Measurements from ENCODE around the gene MACF1.
A peak's percentile ranks its signal among the peaks of the same experiment; 100 is the strongest.

Gene MACF1

DNA sequence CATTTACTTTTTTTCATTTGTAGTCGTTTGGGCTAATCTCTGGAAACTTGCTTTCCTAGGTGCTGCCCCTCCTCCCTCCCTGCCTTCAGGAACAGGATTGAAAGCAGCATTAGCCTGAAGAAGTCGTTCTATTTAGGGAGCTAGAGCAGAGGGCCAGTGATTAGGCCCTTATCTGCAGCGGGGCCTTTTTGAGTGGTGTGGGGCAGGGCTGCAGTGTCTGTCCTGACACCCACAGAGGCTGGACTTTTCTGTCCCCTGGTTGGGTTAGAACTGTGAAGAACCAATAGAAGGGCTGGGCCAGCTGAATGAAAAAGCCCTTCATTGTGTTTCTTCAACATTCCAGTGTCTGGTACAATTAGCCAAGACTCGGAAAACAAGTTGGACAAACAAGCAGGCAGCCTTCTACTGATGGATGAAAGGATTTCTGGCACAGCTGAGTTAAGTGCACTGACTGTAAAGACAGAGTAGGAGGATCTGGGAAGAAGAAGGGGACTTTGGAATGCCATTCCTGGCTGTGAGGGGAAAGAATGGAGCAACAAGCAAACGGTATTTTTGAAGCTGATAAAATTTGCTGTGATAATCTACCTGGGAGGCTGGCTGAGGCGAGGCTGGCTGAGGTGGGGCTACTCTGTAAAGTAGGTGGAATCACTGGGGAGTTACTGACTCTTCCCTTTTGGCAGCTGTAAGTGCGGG is 9.7 kb downstream of the MACF1 start:
- no peak for DNase-seq

DNA sequence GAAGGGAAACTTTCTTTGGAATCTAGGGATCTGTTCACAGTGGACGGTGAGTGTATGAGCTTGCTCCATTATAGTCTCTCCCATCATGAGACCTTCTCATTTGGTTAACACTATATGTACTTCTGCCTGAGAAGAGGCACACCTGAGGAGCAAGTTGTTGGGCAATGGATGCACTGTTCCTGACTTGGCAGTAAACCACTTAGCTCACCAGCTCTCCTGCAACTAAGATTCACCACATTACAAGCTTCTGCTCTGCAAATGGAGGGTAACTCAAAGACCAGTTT is 10.2 kb downstream of the MACF1 start:
- DNase-seq = no peak

DNA sequence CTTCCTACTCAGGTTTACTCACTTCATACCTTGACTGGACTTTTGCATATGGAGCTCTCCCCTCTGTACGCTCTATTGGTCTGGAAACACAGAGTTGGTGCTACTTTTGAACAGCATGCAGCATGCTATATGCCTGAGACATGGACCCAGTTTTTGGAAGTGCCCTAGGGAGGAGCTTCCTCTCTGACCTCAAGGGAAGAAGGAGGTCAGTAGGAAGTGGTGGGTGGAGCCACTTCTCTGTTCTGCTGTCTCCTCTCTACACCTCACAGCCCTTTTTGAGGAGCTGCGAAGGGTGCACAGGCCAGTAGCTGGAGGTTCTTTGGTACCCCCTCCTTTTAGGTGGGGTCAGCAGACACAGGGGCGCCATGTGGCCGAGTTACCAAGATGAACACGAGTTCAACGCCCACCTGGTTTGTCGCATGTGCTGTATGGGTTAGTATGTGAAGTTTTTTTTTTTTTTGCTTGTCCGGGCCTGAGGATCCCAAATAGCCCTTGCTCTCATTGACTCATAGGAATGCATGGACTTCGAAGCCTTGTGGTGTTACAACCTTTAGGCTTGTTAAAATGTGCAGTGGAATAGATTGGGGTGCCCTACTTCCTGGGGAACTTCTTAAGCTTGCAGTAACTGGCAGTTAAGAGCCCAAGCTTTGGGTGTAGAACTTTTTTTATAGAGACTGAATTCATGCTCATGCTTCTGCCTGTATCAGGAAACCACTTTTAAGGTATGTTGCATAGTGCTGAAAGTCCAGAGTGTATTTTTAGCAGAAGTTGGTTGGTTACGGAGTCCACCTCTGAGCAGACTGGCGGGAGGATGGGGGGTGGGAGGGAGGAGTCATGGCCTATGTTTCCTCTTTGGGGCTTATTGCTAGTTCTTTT is 10.7 kb downstream of the MACF1 start:
- DNase-seq = peak; percentile 64

DNA sequence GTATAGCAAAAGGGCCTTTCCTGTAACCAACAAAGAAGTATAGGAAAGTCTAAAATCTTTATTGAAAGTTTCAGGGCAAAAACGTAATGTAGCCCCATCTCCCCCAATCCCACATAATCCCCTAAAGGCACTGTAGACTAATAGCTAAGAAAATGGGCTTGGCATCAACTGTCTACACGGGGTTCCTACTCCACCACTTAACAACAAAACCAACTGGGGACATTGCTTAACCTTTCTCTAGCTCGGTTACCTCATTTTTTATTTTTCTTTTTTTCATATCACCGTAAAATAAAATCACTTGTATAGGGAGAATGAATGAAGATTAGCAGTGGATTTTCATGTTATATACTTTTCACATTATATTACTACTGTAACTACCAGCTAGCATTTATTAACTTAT is 12.3 kb downstream of the MACF1 start:
- DNase-seq = no peak

GRCh38 chr1:39220891-39221870 is 16.7 kb downstream of the MACF1 start:
- DNase-seq = no peak

- DNase-seq = no peak
Observed at GRCh38 chr1:39224295-39224829, 19.9 kb downstream of the MACF1 start.

GRCh38 chr1:39226836-39227235 is 22.3 kb downstream of the MACF1 start:
- DNase-seq = no peak

- DNase-seq = no peak
Observed at GRCh38 chr1:39228252-39228651, 23.8 kb downstream of the MACF1 start.

DNA sequence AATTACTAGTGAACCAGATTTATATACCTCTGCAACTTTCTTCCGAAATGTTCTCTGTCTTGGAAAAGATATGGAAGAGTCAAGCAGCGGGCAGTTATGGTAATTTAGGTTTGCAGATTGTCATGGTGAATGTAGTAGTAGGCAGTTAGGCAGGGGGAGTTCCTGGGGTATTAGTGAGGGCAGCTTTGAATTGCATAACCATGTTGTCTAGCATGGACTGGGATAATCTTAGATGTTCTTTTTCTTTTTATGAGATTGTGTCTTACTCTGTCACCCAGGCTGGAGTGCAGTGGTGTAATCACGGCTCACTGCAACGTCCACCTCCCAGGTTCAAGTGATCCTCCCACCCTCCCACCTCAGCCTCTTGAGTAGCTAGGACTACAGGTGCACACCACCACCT is 25.0 kb downstream of the MACF1 start:
- DNase-seq = no peak

DNA sequence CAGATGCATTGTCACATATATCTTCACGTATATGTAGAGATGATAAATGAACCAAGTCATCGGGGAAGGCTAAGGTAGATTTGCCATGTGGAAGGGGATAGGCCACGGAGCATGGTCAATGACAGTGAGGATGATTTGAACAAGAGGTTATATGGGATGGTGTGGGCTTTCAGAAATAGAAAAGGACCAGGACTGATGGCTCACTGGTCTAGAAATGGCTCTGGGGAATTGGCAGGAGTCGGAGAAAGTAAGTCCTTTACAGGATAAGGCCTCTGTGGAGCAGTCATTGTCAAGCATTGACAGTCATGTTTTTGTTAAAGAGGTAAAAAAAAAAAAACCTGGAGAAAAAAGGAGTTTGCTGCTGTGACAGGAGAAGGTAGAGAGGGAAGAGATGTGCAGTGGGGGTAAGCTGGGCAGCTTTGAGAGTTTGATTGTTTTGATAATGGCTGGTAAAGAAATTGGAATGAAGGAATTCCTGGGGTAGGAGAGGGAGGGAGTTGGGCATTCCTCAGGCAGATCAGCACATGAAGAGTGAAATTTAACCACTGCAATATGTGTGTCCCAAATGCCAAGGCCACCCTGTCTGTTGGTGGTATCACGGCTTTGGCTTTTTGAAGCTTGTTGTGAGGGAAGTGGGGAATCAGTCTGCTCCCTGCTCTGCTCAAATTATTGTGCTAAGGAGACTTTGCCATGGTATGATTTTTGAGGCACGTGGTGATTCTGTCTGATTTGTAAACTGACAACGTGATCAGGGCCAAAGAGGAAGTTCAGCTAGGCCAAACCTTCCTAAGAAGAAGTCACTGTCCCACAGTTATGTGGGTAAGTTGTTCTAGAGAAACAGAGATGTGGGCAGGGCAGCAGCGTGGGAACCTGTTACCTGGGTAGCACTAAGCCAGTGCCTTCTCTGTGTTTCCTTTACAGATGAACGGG is 26.0 kb downstream of the MACF1 start:
- peak; percentile 17 for DNase-seq

DNA sequence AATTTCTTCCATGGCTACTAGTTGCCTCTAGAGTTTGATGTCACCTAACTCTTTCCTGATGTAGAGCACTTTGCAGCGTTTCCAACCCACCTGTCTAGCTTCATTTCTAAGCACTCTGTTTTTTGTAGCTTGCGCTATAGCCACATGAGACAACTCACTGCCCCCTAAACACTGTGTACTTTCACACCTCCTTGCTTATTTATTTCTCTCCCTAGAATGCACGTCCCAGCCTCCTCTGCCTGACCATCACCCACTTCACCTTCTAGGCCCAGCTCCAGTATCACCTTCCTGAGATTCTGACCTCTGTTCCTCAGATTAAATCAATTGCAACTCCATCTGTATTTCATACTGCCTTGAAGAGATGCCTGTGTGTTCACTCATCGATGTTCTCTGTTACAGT is 32.5 kb downstream of the MACF1 start:
- no peak for DNase-seq

DNA sequence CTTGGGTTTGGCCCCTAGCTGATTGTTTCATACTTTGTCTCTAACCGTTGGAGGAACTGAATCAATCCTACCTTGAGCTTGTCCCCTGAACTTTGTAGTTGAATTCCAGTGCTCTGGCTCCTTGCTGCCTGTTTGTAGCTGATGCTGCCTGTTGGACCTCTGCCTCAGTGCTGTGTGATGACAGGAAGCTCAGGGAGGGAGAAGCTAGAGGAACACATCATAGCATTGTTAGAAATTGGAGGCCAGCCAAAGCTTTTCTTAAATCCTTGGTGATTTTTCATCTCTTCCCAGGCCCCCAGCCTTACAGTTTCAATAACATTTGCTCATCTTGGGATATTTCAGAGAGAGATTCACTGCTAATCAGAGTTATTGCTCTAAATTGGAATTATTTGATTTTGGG is 34.0 kb downstream of the MACF1 start:
- DNase-seq = no peak

GRCh38 chr1:39239968-39240367 is 35.5 kb downstream of the MACF1 start:
- no peak for DNase-seq

DNA sequence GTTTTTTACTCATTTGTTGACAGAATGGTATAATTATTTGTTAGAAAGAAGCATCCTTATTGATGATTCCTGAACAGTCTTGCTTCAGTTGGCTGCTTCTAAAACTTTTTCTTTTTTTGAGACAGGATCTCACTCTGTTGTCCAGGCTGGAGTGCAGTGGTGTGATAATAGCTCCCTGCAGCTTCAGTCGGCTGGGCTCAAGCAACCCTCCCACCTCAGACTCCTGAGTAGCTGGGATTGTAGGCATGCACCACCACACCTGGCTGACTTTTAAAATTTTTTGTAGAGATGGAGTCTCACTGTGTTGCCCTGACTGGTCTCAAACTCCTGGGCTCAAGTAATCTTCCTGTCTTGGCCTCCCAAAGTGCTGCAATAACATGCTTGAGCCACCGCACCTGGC is 38.8 kb downstream of the MACF1 start:
- DNase-seq = no peak

GRCh38 chr1:39250460-39251240 is 46.2 kb downstream of the MACF1 start:
- no peak for DNase-seq

DNA sequence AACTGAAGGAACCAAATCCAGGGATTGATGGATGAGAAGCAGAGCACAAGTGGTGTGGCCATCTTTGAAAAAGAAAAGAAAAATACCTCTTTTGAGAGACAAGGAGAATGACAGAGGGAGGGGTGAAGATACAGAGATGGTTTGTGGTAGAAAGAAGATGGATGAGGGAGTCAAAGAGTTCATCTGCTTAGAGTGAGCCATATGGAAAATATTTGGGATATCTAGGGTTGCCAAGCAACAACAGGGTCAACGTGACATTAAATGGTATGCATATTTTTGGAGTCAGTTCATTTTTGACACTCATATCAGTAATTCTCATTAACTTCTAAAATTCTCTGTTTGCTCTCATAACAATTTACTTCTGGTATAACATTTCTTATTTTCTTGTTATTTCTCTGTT is 50.7 kb downstream of the MACF1 start:
- no peak for DNase-seq

- DNase-seq = peak; percentile 72
Observed at GRCh38 chr1:39258146-39258924, 53.8 kb downstream of the MACF1 start.

GRCh38 chr1:39258925-39259244 is 54.4 kb downstream of the MACF1 start:
- no peak for DNase-seq

DNA sequence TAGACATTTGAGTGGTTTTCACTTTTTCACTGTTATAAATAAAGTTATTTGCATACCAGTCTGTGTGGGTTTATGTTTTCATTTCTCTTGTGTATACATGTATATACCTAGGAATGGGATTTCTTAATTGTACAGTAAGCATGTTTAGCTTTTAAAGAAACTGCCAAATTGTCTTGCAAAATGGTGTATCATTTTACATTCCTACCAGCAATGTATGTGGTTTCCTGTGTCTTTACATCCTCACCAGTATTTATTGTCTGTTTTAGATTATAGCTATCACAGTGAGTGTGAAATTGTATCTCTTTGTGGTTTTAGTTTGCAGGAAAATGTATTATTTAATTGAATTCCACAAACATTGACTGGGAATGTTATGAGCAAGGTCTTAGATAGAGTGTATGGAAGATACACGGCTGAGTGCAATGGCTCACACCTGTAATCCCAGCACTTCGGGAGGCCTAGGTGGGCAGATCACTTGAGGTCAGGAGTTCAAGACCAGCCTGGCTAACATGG is 57.3 kb downstream of the MACF1 start:
- DNase-seq = no peak

- DNase-seq = peak; percentile 58
Observed at GRCh38 chr1:39262802-39263201, 58.3 kb downstream of the MACF1 start.
